Prostate gland (tissue), 2 donors: ENCODE data around the gene SLFN12L. TPM values are rescaled to one million over a fixed set of nuclear protein-coding genes. Genes with fewer than 3 reads are reported as not detected.
"Not testable (repeated sequence)": the region's sequence is repeated elsewhere in the genome, so short reads cannot be mapped to it uniquely, and the experiment has no call there.

Source experiments
- DNase-seq: peaks from one replicate; pipeline ENCODE4 v3.0.0-alpha.2; 2019; ENCODE audit warnings: low spot score
- H3K27ac ChIP-seq, 2 donors: fragments of 200-600 bp; sonication (generic); 2 replicates each; pipeline ENCODE4 v1.5.1; 2017 to 2019
- H3K27me3 ChIP-seq: fragments of 200-600 bp; sonication (generic); replicated peaks from 2 replicates; pipeline ENCODE4 v1.5.1; 2019; ENCODE audit not compliant: insufficient read depth
- H3K36me3 ChIP-seq, 2 donors: fragments of 200-600 bp; sonication (generic); 1 replicate in 1 of 2; 2 replicates in 1 of 2; pipeline versions ENCODE4 v1.5.1 to v1.8.1; 2017 to 2019
- H3K4me1 ChIP-seq: fragments of 200-600 bp; sonication (generic); replicated peaks from 2 replicates; pipeline ENCODE4 v1.5.1; 2019
- H3K4me3 ChIP-seq, 2 donors: fragments of 200-600 bp; sonication (generic); 2 replicates each; pipeline ENCODE4 v1.5.1; 2017 to 2019
- H3K9me3 ChIP-seq: fragments of 200-600 bp; sonication (generic); 2 replicates; pipeline ENCODE4 v1.5.1; 2017
- POLR2A ChIP-seq: fragments of 450-650 bp; IDR thresholded peaks from one replicate; pipeline ENCODE4 v1.6.1; 2016; ENCODE audit warnings: antibody characterized with exemption, mild to moderate bottlenecking
- POLR2AphosphoS5 ChIP-seq: sonication (generic); formaldehyde crosslinking; IDR thresholded peaks from one replicate; pipeline ENCODE4 v1.6.1; 2017; ENCODE audit warnings: antibody characterized with exemption
- WGBS: methylation state at CpG from one replicate; pipeline ENCODE4 v1.1.5; 2018; 5-methylcytosine and 5-hydroxymethylcytosine counted together
- intact Hi-C: fragments of 100-400 bp; cut with DNase I; formaldehyde crosslinking; loops from one replicate; pipeline ENCODE4 v1.14.2; 2022
- total RNA-seq, 2 donors: library from RNA; depleted of rRNA; stranded (reverse); fragments of >200 nt; gene quantifications; one replicate each; pipeline ENCODE4 v1.1.0, GENCODE V29; 2016
- TF ChIP-seq, protein P1 (sequence below), 4 experiments: fragments of 200-600 bp in 2 of 4; fragments of 450-650 bp in 2 of 4; sonication (generic) in 2 of 4; IDR thresholded peaks; 1 replicate in 3 of 4; 2 replicates in 1 of 4; pipeline ENCODE4 v1.5.1; 2016 to 2019; ENCODE audit warnings: antibody characterized with exemption in 4 of 4, mild to moderate bottlenecking in 2 of 4, moderate library complexity in 2 of 4

The SLFN12L gene
- total RNA-seq, 2 donors from 2014 or later, result 0.23 to 1.2 TPM

DNA sequence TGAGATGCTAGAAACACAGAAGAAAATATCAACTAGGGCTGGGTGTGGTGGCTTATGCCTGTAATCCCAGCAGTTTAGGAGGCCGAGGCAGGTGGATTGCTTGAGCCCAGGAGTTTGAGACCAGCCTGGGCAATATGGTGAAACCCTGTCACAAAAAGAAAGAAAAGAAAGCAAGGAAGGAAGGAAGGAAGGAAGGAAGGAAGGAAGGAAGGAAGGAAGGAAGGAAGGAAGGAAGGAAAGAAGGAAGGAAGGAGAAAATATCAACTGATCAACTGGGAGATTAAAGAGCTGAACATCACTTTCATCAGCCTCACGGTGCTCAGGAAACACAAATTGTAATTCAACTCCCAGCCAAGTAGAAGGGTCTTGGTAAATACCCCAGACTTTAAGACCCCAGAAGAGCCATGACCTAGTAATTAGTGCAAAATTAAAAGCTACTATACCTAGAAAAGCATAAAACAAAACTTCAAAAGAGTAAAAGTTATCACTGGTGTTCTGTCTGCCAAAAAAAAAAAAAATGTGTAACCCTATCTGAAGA is 61.1 kb downstream of the SLFN12L start:
- no peak for DNase-seq
- no peaks in the 10 kb centered on the region for H3K9me3 ChIP-seq
- no peak overlapping the region for H3K4me3 ChIP-seq
- no peak overlapping the region for H3K27ac ChIP-seq
- H3K27me3 ChIP-seq, result no peaks in the 10 kb centered on the region
- TF ChIP-seq POLR2AphosphoS5, result no peak
- TF ChIP-seq POLR2A, result no peak
- TF ChIP-seq, protein P1, sequence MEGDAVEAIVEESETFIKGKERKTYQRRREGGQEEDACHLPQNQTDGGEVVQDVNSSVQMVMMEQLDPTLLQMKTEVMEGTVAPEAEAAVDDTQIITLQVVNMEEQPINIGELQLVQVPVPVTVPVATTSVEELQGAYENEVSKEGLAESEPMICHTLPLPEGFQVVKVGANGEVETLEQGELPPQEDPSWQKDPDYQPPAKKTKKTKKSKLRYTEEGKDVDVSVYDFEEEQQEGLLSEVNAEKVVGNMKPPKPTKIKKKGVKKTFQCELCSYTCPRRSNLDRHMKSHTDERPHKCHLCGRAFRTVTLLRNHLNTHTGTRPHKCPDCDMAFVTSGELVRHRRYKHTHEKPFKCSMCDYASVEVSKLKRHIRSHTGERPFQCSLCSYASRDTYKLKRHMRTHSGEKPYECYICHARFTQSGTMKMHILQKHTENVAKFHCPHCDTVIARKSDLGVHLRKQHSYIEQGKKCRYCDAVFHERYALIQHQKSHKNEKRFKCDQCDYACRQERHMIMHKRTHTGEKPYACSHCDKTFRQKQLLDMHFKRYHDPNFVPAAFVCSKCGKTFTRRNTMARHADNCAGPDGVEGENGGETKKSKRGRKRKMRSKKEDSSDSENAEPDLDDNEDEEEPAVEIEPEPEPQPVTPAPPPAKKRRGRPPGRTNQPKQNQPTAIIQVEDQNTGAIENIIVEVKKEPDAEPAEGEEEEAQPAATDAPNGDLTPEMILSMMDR (IDR thresholded peaks at IDR 0.05), result no peak
- no peaks in the 10 kb centered on the region for H3K36me3 ChIP-seq
- intact Hi-C loops, result no loop called here
- WGBS, result 59% methylated on average over 2 of the region's 2 CpGs
- H3K4me1 ChIP-seq, result no peaks in the 10 kb centered on the region

DNA sequence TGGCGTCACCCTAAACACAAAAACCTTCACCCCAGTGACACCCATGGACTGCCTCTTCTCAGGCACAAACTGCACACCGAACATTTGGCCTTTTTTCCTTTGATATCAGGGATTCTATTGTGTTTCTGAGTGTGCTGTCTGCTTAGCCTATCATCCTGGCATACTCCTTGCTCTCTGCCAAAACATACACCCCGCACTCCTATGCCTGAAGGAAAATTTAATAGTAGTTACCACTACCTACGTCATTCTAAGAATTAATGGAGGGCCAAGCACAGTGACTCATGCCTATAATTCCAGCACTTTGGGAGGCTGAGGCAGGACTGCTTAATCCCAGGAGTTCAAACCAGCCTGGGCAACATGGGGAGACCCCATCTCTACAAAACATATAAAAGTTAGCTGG is 69.0 kb downstream of the SLFN12L start:
- 72% methylated on average over 4 of the region's 4 CpGs for WGBS
- no peaks in the 10 kb centered on the region for H3K27me3 ChIP-seq
- H3K9me3 ChIP-seq, result no peaks in the 10 kb centered on the region
- no peak overlapping the region for H3K27ac ChIP-seq
- intact Hi-C loops, result no loop called here
- DNase-seq, result no peak
- TF ChIP-seq POLR2AphosphoS5 (no peak), POLR2A (no peak)
- TF ChIP-seq, protein P1 (IDR thresholded peaks at IDR 0.05), result no peak
- no peaks in the 10 kb centered on the region for H3K36me3 ChIP-seq
- H3K4me1 ChIP-seq, result no peaks in the 10 kb centered on the region
- no peak overlapping the region for H3K4me3 ChIP-seq

DNA sequence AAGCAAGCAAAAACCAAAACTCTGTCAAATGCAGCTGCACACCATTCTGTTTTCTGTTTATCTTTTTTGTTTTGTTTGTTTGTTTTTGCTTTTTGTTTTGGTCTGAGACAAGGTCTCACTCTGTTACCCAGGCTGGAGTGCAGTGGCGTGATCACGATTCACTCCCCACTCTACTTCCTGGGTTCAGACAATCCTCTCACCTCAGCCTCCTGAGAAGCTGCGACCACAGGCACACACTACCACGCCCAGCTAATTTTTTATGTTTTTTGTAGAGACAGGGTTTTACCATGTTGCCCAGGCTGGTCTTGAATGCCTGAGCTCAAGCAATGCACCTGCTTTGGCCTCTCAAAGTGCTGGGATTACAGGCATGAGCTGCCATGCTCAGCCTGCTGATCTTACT is 69.7 kb downstream of the SLFN12L start:
- Histone ChIP-seq H3K4me3 (no peak overlapping the region), H3K4me1 (no peaks in the 10 kb centered on the region), H3K27me3 (no peaks in the 10 kb centered on the region), H3K36me3 (no peaks in the 10 kb centered on the region), H3K27ac (no peak overlapping the region), H3K9me3 (no peaks in the 10 kb centered on the region)
- TF ChIP-seq POLR2A, result no peak
- no peak for TF ChIP-seq POLR2AphosphoS5
- TF ChIP-seq, protein P1 (IDR thresholded peaks at IDR 0.05), result no peak
- no peak for DNase-seq
- intact Hi-C loops, result no loop called here
- WGBS, result 69% methylated on average over 4 of the region's 4 CpGs

DNA sequence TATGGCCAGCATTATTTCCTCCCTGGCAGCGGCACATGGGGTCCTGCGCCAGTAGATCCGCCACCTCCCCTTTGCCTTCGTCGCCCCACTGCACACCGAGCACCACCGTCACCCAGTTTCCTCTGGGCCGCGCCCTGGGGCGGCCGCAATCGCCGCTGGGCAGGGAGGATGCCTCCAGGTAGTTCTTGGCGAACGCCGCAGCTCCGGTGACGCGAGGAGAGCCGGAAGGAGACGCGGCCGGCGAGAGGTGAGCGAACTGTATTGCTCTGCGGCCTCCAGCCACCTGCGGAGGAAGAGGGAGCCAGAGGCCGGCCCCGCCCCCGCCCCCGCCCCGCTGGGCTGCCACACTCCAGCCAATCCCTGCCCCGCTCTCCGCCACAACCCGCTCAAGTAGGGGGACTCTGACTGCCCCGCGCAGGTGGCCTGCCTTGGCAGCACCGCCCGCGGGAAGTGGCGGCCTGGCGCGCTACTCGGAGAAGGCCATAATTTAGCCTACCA is 77.1 kb downstream of the SLFN12L start:
- intact Hi-C loops, result no loop called here
- Histone ChIP-seq H3K36me3 (no peaks in the 10 kb centered on the region), H3K4me1 (no peaks in the 10 kb centered on the region), H3K9me3 (no peaks in the 10 kb centered on the region), H3K27me3 (no peaks in the 10 kb centered on the region), H3K4me3 (peak overlapping the region; percentile 15 to 22), H3K27ac (no peak overlapping the region)
- DNase-seq, result peak; percentile 39
- 6% methylated on average over 35 of the region's 44 CpGs for WGBS
- TF ChIP-seq POLR2AphosphoS5, result no peak
- TF ChIP-seq, protein P1 (IDR thresholded peaks at IDR 0.05), result no peak
- TF ChIP-seq POLR2A, result peak; percentile 31

DNA sequence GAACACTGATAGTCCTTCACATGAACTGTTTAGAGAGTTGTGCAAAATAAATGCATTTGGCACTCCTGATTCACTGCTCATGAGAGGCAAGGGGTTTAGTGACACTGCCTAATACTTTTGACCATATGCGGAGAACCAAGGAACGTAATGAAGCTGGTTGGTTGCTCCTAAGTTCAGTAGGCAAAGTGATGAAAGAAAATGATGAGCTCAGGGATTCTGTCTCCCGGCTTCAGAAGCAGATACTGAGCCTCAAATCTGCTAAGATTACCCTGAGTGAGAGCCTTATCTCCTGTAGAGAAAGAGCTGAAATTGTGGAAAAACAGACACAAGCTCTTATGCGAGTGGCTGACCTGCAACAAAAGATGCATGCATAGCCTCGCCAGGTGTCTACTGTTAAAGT is 83.4 kb downstream of the SLFN12L start:
- DNase-seq, H3K4me3 ChIP-seq, H3K4me1 ChIP-seq, H3K9me3 ChIP-seq, H3K27me3 ChIP-seq, H3K36me3 ChIP-seq, intact Hi-C loops, H3K27ac ChIP-seq: not testable (repeated sequence)
- 93% methylated on average over 5 of the region's 5 CpGs for WGBS
